ENCODE data around the gene OTX2. TPM values are rescaled to one million over a fixed set of nuclear protein-coding genes. Genes with fewer than 3 reads are reported as not detected.
A peak's percentile ranks its signal among the peaks of the same experiment; 100 is the strongest.

The OTX2 gene
- polyA plus RNA-seq, 3 donors, result not detected

DNA sequence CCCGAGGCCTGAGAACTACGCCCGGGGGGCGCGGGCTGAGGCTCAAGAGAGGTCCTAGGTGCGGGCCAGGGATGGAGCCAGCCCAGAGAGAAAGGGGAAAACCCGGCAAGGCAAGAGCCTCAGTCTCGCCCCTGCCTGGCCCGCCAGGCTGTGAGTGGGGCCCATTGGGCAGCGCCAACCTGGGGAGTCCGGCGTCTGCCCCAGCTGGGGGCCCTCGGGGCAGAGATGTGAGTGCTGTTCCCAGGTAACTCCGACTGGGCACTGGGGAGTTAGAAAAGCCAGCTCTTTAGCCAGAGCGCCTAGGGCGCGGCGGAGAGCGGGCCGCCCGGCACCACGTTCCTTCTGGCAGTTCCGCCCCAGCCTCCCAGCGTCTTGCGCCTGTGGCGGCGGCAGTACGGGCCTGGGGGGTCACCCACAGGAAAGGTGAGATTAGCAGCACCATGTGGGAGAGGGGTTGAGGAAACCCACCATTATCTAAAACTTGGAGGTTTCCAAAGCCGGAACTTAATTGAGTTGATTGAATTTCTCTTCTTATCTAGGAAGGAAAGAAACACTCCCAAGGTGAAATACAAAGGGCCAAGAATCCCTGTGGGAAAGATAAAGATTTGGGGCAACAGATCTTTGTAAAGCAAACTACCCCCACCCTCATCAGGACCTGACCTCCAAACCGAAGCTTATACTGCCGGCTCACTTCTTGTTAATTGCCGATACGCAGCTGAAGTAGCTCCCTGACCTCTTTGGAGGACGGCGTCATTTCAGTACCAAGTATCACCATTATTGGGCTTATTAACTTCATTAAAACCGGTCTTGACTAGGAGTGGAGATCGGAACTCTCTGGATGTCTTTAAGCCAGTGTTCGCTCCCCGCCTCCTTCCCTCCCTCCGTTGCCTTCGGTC lies 11.6 kb downstream of the OTX2 start:
- DNase-seq (ENCODE audit: extremely low read depth in 1 of 11, low read depth in 9 of 11, low spot score in 4 of 11), result no peak

DNA sequence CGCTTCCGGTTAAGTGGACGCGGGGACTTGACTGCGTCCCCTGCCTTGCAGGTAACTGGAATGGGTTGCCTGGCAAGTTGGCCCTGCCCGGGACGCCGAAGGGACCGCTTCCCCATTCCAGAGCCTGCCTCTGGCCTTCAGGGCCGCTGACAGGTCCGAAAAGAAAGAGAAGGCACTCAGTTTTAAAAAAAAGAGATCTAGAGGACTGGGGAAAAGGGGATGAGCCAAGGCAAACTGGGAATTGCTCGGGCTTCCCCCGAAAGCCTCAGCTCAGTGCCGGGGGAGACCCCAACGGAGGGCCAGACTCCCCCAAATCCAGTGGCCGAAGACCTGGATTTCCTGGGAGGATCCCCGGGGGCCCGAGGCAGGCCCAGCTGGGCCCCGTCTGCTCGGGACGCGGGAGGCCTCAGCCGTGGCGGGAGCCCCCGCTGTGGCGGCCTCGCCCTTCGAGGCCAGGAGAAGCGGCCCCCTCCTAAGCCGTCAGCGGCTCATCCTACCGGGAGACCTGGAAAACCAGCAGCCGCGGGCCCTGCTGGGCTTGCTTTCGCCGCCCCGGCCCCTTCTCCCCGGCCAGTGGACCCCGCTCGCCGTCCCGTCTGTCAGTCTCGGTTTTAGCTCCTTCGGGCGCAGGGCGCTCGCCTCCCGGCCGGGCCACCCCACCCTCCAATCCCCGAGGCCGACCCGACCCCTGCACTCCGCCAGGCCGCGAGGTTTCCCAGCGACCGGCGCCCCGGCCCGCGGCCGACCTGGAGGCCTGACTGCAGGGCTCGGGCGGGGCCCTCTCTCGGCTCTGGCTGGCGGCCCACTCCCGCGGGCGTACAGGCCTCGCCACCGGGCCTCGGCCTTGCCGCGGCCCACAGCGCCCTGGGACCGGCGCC lies 12.5 kb downstream of the OTX2 start:
- no peak for DNase-seq (ENCODE audit: extremely low read depth in 1 of 11, low read depth in 9 of 11, low spot score in 4 of 11)

DNA sequence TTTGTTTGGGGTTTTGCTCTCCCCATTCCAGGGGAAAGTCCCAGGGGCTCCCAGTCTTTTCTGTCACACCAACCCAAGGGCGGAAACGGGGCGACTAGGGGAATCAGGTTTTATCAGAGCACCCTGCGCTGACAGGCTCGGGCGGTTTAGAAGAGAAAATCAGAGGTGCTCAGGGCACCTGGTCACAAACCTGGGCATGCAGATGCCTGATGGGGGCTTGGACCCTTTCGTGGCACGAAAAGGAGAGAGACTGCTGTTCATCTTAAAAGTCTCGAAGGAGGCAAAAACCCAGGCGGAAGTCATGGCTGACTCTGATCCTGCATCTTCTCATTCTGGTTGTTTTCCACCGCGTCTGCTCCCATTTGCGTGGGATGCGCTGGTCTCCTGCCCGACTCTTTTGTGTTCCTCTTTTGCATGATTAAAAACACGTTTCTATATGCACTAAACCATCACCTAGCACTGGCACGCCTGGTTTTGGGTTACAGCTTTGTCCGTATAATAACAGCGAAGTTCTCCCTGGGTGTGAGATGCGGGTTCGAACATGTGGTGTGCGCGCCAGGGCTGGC lies 13.2 kb downstream of the OTX2 start:
- no peak for DNase-seq (ENCODE audit: extremely low read depth in 1 of 11, low read depth in 9 of 11, low spot score in 4 of 11)

DNA sequence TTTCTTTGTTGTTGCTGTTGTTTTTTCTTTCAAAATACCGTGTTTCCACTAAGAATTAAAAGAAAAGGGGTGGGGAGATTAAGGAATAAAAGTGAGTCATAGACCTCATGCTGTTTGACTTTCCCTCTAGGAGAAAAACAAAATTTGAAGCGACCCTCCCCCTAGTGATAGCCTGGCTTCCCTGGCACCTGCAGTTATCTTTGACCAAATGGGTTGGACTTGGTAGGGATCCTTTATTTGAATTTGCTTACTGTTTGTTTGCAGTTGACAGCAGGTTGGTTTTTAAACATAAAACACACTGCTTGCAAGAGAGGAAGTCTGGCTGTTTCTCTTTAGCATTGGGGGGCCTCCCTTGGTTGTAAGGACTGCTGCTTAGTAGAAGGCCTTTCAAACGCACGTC lies 14.0 kb downstream of the OTX2 start:
- no peak for DNase-seq (ENCODE audit: extremely low read depth in 1 of 11, low read depth in 9 of 11, low spot score in 4 of 11)

DNA sequence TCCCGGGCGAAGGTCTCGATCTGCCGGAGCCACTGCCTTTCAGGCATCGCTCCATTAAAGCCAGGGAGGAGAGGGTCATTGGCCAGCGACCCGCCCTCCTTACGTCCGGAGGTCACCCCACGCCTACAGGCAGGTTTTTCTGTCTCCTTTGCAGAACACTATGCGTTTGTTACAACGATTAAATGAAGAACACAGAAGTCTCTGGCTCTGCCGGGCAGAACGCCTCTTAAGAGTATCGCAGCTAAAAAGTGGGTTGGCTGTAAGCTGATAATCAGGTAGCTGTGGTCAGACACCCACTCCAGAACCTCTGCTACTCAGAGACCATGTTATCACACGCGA lies 15.0 kb downstream of the OTX2 start:
- DNase-seq (ENCODE audit: extremely low read depth in 1 of 11, low read depth in 9 of 11, low spot score in 4 of 11), result no peak

DNA sequence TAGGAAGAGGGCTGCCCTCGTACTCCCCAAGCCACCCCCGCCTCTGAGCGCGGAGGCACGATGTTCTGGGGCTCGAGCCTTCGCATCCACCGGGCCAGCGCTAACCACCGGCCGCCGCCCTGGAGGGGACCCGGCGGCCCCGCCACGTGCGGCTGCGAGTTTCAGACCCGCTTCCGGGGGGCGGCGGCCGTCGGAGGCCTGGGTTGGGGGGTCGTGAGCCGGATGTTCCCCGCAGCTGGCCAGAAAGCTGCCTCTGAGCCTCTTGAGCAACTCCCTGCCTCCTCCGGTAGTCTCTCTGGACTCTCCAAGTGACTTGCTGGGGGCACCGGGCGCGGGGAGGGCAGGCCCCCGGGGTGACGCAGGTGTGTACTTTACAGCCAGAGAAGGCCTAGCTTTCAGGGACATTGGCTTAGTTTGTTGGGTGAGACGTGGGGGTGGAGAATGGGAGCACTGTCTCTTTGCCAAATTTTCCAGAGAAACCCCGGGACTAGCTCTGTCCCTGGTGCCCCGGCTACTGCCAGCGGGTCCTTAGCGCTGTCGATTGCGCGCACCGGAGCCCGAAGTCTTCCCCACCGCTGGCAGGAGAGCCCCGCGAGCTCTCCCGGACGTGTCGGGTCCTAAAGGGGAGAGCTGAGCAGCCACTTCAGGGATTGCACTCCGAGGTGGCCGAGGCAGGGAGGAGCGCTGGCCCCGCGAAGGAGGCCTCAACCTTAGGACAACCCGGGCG lies 15.6 kb downstream of the OTX2 start:
- DNase-seq (ENCODE audit: extremely low read depth in 1 of 11, low read depth in 9 of 11, low spot score in 4 of 11), result no peak

DNA sequence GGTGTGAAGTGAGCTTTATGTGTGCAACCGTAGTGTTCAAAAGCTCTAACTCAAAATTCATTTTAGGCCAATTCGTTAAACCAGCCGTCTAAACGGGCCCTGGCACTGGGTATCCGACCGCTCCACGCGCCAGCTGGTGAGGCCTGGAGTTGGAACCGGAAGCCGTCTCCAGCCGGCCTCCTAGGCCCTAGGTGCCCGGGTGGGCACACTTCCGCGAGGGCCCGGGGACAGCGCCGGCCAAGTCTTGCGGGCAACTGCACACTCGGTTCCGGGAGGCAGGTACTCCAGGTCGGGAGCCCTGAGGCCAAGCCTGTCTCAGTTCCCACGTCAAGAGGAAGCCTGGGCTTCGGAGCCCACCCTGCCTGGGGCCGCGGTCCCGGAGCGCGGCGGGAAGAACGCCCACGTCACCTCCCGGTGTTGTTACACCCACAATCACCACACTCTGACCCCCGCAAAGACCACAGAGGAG lies 16.2 kb downstream of the OTX2 start:
- peak in 2 of 11 donors; percentile 42 to 52 for DNase-seq (ENCODE audit: extremely low read depth in 1 of 11, low read depth in 9 of 11, low spot score in 4 of 11)

DNA sequence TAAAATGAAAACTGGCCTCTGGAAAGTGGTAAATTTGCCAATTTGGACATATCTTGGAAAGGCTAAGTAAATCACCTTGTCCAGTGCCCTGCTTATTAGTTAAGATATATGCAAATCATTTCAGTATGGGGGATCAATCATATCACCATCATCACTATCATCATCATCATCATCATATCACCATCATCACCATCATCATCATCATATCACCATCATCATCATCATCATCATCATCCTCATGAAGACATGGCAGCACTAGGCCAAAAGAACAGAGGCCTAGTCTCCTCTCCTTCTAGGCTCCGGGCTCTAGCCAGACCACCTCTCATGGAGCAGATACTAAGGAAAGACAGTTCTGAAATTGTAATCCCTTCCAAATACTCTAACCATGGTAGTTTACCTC lies 20.3 kb downstream of the OTX2 start:
- DNase-seq (ENCODE audit: extremely low read depth in 1 of 11, low read depth in 9 of 11, low spot score in 4 of 11), result no peak

DNA sequence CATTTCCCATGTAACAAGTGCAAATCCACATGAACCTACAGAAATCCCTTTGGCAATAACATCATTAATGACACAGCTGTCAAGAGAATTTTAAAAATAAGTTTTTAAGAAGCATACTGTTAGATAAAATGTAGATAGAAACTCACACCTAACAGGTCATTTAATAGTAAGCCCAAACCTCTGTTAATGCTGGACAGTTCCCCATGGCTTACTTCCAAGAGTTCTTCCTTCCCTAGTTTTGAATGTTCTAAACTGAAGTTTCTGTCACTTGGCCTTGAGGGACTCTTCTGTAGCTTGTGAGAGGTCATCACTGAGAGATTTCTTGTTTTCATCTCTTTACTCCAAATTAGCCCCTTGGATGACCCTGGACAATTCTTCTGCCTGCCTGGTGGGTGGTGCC lies 22.7 kb downstream of the OTX2 start:
- DNase-seq (ENCODE audit: extremely low read depth in 1 of 11, low read depth in 9 of 11, low spot score in 4 of 11), result no peak

DNA sequence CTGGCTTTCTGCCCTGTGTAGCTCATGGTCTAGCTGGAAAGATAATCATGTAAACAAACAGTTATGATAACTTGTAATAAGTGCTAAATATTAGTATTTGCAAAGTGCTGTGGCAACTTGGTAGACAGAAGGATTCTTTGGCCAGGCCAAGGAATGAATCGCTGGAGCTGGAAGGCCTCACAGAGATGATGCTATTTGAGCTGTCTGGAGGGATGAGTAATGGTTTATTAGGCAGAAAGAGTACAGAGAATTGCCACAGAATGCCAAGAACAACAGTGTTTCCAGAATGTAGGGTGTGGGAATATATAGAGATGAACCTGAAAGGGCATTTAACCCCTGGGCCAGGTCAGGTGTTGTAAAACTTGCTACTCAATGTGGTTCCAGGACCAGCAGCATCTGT lies 27.6 kb downstream of the OTX2 start:
- DNase-seq (ENCODE audit: extremely low read depth in 1 of 11, low read depth in 9 of 11, low spot score in 4 of 11), result no peak

DNA sequence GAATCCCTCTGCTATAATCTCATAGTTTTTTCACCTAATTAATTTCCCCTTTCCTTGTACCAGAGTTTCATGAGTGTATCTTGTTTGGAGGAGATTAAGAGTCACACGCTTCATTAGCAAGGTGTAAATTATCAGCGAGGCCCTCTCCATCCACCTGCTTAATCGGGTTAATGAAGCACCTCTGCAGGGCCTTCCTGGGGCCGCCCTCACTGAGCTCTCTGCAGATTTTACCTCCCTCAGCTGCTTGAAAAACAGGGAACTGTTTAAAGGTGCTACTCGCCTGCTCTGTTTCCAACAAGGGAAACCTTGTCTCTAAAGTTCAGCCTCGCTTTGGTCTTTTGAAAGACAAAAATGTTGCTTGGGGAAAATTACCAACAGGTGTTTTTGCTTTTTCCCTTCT lies 35.8 kb downstream of the OTX2 start:
- no peak for DNase-seq (ENCODE audit: extremely low read depth in 1 of 11, low read depth in 9 of 11, low spot score in 4 of 11)

DNA sequence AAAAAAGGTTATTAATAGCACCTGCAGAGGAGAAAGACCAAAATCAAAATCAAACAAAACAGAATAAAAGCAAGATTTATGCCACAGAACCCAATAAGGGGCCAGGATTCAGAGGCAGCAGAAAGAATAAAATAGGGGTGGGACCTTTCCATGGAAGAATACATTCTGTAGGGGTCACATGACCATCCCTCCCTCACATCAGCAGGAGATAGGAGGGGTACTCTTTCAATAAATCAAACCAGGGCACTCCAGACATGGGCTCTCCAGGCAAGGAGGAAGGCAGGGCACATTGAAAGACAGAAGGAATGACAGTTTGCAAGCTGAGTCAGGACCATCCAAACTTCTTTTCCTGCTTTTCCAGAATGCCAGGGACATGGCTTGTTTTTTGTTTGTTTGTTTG lies 39.8 kb downstream of the OTX2 start:
- DNase-seq (ENCODE audit: extremely low read depth in 1 of 11, low read depth in 9 of 11, low spot score in 4 of 11), result no peak

DNA sequence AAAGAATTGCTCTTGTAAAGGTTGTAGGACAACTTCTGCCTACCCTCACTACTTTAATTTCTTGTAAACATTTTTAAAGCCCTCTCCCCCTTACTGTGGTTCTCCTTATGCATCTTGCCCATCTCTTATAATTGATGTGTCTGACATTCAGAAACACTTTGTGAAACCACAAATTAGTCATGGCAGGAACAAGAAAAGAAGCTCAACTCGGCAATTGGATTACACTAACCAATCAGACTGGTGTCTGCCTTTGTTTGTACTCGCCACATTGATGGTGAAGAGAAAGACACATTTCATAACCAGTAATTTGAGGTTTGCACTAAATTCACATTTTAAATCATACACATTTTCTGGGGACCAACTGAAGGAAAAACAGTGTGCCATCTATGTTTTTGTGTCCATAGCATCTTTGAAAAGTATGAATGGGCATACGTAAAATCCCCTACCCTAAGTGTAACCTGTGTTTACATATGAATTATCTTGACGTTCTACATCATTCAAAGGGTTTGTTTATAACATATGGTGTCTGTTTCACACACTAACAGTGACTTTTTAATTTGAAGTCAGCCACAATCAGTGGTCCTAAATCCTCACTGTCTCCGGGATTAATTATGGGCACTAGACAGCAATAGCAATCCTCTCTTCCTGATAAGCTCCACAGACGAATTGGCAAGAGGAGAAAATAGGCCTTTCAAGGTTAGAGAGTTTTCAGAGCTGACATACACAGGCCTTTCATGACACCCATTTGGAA lies 49.9 kb downstream of the OTX2 start:
- DNase-seq (ENCODE audit: extremely low read depth in 1 of 11, low read depth in 9 of 11, low spot score in 4 of 11), result no peak

DNA sequence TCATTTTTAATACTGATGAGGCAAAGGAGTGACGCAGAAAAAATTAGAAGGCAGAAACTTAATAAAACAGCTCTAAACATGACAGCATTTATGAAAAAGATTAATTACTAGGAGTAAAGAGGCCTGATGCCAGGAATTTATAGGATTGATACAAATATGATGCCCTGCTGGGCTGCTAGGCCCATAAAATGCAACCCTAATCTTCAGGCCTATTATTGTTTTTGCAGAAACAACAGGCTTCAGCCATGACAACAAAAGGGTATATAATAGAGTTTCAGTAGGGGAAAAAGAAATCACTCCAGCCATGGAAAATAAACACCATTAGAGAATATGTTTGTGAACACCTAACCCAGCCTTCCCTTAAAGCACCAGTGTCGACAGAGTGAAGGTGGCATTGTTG lies 50.6 kb downstream of the OTX2 start:
- no peak for DNase-seq (ENCODE audit: extremely low read depth in 1 of 11, low read depth in 9 of 11, low spot score in 4 of 11)

DNA sequence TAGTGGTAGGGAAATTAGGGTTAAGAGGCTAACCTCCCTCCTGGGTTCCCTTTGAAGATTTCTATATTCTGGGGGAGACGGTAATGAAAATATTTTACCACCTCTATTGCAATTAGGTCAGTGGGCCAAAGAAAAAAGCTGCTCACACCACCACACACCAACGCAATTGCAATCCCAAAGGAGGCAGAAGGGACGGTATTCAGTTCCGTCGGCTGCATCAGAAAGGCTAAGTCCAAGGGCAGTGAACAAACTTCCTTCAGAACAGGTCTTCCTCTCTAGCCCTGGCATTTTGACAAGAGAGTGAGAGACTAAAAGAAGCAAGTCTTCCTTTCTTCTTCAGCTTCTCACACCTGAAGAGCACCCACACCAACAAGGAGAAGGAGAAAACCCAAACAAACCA lies 51.2 kb downstream of the OTX2 start:
- DNase-seq (ENCODE audit: extremely low read depth in 1 of 11, low read depth in 9 of 11, low spot score in 4 of 11), result no peak

DNA sequence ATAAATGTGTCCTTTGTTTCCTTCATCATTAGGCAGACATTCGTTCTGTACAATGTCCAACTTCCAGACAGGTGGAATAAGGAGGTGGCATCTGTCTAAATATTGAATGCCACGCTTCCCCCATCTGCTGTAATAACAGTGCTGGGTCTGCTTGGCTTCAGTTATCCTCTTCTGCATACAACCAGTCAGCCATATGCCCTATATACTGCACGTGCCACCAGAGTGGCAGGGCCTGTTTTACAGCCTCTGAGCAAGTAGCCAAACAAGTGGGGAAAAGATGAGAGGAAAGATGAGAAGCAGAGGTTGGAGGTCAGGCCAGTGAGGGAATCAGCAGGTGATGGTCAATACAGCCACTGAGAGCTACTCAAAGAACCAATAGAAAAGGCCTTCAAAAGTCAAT lies 55.4 kb downstream of the OTX2 start:
- DNase-seq (ENCODE audit: extremely low read depth in 1 of 11, low read depth in 9 of 11, low spot score in 4 of 11), result no peak

DNA sequence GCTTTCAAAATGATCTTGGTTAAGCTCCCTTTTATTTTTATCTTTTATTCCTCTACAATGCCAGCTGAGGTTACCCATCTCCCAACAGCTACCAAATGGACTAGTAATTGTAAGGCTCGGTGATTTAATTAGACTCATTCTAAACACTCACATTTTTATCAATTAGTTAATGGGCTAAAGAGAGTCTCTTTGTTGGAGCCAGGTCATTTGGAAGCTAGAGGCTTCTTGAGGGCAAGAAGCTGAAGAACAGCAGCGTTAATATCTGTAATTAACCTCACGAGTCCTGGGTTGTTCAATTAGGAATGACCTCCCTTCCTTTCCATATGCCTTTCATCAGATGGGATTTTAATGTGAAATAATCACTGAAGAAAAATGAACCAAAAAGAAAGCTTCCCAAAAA lies 56.9 kb downstream of the OTX2 start:
- DNase-seq (ENCODE audit: extremely low read depth in 1 of 11, low read depth in 9 of 11, low spot score in 4 of 11), result no peak

DNA sequence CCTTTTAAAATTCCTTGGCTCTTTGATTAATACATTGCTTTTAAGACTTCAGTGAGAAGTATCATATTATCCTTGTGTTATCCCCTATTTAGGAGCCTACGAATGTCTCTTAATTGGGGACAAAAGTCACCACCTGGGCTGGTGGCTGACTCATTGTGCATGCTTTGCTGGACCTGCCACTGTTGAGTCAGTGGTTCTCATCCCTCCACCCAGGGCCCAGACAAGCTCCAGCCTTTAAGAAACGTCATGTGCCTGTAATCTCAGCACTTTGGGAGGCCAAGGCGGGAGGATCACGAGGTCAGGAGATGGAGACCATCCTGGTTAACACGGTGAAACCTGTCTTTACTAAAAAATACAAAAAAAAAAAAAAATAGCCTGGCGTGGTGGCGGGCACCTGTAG lies 57.9 kb downstream of the OTX2 start:
- DNase-seq (ENCODE audit: extremely low read depth in 1 of 11, low read depth in 9 of 11, low spot score in 4 of 11), result no peak

DNA sequence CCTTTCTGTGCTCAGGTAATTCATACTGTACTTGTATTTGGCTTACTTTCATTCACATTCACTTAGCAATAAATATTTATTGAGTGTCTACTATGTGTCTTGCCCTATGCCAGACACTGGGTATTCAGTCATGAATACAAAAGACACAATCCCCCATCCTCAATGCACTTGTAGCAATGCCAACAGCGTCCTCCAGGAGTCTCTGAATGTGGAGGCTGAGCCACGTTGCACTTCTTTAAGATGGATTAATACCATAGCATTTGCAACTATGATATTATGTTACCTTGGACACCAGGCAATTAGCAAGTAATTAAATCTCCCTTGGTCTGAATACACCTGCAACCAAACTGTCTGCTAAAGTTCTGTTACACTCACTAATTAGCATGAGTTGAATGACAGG lies 58.8 kb downstream of the OTX2 start:
- no peak for DNase-seq (ENCODE audit: extremely low read depth in 1 of 11, low read depth in 9 of 11, low spot score in 4 of 11)

All from renal cortex interstitium (tissue), 11 donors.